GM19043 (cell line): ENCODE measurements around the gene ZNF831.

Source experiments
- ATAC-seq: cut with Tn5 transposase; IDR thresholded peaks from one replicate; pipeline ENCODE4 v1.9.1; 2021; ENCODE audit warnings: low read depth; ENCODE audit not compliant: unreplicated experiment

ZNF831 gene

DNA sequence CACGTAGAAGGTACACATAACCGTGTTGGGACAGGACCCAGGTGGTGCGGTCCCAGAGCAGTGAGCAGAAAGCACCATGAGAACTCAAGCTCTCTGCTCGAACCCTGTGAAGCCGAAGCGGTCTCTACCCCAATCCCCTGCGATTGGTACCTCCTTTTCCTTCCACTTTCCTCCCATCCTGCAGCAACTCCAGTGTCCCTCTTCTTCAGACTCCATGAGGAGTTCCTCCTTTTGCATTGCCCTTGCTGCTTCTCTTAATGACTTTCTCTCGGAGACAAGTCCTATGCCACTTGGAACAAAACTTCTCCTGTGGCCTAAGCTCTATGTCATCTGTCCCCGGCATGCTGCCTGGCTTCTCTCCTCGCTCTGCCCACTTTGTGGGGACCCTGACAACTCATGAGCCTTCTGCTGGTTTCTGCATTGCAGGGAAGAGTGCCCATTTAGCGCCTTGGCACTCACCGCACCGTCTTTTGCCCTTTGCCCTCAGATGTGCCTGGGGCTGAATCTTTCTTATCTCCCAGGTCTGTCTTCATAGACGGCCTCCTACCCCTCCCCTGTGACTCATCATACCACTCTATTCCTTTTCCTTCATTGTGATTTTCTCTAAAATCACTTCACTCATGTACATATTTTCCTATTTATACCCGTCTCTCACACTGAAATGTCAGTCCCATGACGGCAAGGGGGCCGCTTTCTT lies 9.2 kb upstream of the ZNF831 start:
- ATAC-seq, result no peak

DNA sequence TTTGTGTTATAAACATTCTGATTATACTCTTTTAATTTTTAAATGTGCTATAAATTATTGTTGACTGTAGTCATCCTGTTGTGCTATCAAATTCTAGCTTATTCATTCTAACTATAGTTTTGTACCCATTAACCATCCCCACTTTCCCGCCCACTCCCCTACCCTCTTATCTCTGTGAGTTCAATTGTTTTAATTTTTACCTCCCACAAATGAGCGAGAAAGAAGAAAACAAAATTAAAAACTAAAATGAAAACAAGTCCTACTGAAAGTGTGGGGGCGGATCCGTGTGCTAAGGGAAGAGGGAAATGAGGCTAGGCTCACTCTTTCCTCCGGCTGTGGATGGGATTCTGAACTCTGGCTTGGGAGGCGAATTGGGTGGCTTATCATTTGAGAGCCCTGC lies 6.6 kb upstream of the ZNF831 start:
- ATAC-seq, result no peak

GRCh38 chr20:59157531-59157930 lies 6.1 kb upstream of the ZNF831 start:
- no peak for ATAC-seq

- no peak for ATAC-seq
These were observed 5.6 kb upstream of the ZNF831 start for GRCh38 chr20:59157961-59158541.

DNA sequence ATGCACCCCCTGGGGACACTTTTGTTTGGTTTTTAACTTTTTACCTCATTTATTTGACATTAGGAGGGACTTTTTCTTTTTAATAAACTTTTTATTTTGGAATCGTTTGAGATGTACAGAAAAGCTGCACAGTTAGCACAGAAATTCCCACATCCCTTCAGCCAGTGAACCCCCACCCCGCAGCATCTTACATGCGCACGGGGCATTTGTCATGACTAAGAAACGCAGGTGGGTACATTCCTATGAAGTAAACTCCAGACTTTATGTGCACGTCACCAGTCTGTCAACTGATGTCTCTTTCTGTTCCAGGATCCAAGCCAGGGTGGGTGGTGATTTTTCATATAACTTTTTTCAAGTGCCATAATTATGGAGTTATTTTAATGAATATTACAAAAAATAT lies 4.9 kb upstream of the ZNF831 start:
- ATAC-seq, result no peak

- no peak for ATAC-seq
These were observed 4.5 kb upstream of the ZNF831 start for GRCh38 chr20:59159091-59159490.

DNA sequence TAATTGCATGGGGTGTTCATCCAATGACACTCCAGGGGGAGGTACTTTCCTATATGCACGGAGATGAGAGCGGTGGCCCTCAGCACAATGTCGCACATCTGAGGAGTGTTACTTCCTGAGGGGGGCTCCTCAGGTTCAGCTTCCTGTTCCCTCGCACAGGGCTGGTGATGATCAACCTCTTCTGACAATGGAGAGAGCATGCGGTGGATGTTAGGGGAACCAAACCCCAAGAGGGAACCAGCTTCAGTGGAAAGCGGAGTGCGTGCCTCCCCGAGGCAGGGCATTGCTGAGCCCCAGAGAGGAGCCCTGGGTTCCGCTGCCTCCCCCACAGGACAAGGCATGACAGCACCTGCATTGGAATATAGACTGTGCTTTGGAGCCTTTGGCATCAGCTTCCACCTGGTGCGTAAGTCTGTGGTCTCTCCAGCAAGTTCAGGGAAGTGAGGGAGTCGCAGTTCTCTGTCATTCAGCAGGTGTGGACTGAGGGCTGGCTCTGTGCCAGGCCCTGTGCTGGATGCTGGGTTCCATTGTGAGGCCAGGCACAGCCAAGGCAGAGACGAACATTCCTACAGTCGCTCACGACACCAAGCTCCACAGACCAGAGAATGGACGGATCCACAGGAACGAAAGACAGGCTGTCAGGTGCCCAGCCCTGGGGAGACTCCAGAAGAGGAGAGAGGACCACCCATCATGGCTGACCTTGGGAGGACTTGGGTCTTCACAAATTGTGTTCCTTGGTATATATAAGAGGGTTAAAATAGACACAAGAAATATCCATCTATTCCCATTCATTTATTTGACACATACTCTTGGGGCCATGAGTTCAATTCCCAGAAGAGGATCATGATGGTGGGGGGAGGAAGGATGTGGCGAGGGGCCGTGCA lies 3.9 kb upstream of the ZNF831 start:
- no peak for ATAC-seq

- no peak for ATAC-seq
These were observed 3.1 kb upstream of the ZNF831 start for GRCh38 chr20:59160389-59161115.

GRCh38 chr20:59161721-59162120 lies 1.9 kb upstream of the ZNF831 start:
- ATAC-seq, result no peak

DNA sequence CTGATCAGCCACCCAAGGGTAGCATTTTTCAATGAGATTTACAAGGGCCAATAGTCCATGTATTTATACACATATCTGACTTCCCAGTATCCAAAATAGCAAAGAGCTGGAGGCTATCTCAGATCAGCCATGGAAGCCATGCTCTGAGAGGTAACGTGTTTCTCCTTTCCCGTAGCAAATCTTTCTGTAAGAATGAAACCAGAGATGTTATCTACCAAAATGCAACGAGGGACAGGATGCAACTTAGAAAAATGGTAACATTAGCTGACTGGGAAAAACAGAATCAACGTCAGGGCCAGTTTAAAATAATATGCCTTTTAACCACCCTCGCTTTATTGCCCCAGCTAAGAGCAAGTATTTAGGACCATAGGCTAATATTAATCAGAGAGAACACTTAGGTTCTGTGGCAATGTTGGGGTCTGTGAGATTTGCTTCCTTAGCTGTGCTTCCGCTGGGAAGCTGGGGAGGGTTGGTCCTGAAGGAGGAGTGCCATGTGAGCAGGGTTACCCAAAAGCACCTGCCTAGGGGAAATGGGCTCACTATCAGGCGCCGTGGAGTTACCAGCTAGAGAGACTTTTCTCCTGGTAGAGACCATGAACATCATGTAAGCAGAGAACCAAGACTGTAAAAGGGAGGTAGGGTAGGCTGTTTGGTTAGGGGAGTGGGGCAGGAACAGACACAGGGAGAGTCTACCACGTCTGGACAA lies 1.2 kb downstream of the ZNF831 start:
- no peak for ATAC-seq

GRCh38 chr20:59165396-59165795 lies 1.8 kb downstream of the ZNF831 start:
- no peak for ATAC-seq

GRCh38 chr20:59165891-59166709 lies 2.5 kb downstream of the ZNF831 start:
- ATAC-seq, result no peak

- no peak for ATAC-seq
These were observed 7.1 kb downstream of the ZNF831 start for GRCh38 chr20:59170406-59171349.

DNA sequence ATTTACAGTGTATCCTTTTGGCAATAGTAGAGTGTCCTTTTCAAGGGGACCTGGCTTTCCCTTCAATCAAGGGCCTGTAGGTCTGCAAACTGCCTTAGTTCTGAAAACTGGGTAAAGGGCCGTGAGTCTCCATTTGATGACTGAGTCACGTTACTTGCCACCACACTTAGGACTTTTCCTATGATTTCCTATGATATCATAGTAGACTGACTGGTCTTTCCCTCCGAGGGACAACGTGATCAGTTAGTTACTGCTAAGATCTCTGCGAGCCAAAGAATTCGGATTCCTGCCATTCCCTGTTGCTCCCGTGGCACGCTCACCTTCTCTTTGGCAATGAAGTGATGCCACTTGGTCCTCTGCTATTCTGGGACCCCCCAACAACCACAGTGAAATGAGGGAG lies 8.4 kb downstream of the ZNF831 start:
- ATAC-seq, result no peak

DNA sequence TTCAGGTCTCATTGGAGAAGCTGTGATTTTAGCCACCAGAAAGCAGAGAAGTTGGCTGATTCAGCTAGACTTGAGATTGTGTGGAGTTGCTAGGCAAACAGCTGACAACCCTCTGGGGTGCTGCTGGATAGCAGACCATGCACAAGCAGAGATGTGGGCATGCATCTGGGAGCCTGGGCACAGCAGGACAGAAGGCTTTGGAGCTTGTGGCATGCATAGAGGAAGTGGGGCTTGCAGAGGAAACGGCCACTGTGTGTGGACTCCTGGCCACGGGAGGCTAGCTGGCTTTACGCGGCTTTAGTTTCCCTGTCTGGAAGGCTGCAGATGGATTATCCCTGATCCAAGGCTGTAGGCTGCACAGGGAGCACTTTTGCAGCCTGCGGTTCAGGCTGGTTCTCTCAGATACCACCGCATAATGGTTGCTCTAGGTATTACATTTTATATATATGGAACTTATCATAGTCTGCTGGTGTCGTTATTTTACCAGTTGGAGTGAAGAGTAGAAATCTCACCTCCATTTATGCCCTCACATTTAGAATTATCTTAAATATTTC lies 10.4 kb downstream of the ZNF831 start:
- ATAC-seq, result no peak

DNA sequence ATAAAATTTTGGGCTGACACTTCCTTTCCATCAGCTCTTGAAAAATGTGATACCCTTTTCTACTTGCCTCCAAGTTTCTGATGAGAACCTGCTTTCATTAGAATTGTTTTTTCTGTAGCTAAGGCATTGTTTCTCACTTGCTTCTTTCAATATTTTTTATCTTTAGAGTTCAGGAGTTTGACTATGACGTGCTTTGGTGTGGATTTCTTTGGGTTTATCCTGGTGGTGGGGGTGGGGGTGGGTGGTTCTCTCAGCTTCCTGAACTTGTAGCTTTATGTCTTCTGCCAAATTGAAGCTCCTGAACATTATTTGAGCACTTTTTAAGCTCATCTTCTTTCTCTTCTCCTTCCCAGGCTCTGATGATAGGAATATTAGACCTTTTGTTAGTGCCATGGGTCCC lies 11.4 kb downstream of the ZNF831 start:
- ATAC-seq, result no peak

DNA sequence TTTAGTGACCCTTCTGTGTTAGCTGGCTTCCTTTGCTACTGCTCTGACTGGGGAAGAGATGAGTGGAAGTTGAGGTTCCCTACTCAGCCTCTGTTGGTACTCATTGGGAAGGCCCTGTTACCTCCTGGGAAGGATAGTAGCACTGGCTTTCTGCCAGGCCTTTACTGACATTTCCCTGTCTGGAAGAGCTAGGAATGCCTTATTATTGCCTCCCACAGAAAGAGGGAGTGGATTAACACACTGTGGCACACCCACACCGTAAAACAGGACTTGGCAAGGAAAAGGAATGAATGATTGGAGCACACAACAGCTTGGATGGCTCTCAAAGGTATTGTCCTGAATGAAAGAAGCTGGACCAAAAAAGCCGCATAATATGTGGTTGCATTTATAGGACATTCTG lies 12.2 kb downstream of the ZNF831 start:
- ATAC-seq, result no peak

DNA sequence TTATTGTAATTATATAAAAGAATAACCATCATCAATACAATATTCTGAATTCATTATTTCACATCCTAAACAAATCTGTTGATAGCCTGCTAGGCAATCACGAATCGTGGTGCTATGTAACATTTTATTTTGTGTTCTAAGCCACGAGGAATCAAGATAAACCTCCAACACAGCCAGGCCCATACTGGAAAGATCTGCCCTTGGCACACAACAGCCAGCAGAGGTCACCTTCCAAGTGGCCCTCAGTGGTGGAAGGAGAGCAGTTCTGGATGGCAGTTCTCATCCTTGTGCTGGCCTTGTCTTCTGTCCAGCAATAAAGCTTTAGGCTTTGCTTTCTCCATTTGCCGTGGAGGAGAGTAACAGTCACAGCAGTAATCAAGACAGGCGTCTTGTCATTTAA lies 13.2 kb downstream of the ZNF831 start:
- no peak for ATAC-seq
